Spleen (tissue), 7 donors: Measurements from ENCODE around the gene OR2T27.
"Not testable (repeated sequence)": the region's sequence is repeated elsewhere in the genome, so short reads cannot be mapped to it uniquely, and the experiment has no call there.

ENCODE experiments used
- CTCF ChIP-seq, 11 experiments: fragments of 200-600 bp in 7 of 11; fragments of 450-650 bp in 4 of 11; sonication (generic) in 4 of 11; IDR thresholded peaks in 8 of 11; conservative IDR thresholded peaks in 3 of 11; 1 replicate in 7 of 11; 2 replicates in 4 of 11; pipeline versions ENCODE4 v1.4.0 to v1.8.0; 2016 to 2021; ENCODE audit warnings: antibody characterized with exemption in 11 of 11, inconsistent platforms in 4 of 11, mild to moderate bottlenecking in 1 of 11
- POLR2A ChIP-seq, 3 donors: fragments of 450-650 bp; IDR thresholded peaks; one replicate each; pipeline ENCODE4 v1.5.1; 2017; ENCODE audit warnings: antibody characterized with exemption in 3 of 3, mild to moderate bottlenecking in 1 of 3
- POLR2AphosphoS5 ChIP-seq, 3 donors: sonication (generic); formaldehyde crosslinking; IDR thresholded peaks; one replicate each; pipeline ENCODE4 v1.5.1; 2017; ENCODE audit warnings: antibody characterized with exemption in 3 of 3
- donor health status: DM: no; HTN: no; CAD: no; lungs with moderate emphysema.
- donor health status: DM: no; HTN: no; CAD: no.
- donor health status: DM: no; HTN: no; CAD: no.

GRCh38 chr1:248655354-248655753 lies at the start of gene OR2T27:
- not testable (repeated sequence) for TF ChIP-seq CTCF (IDR thresholded peaks at IDR 0.05 in 8 of 11, conservative IDR thresholded peaks at IDR 0.05 in 3 of 11); POLR2A (IDR thresholded peaks at IDR 0.05); POLR2AphosphoS5 (IDR thresholded peaks at IDR 0.05)
